ENCODE data around the gene HELB. TPM values are rescaled to one million over a fixed set of nuclear protein-coding genes. Genes with fewer than 3 reads are reported as not detected.

Gene HELB
- total RNA-seq, 1 experiment from 2014 or later = 10.7 TPM

DNA sequence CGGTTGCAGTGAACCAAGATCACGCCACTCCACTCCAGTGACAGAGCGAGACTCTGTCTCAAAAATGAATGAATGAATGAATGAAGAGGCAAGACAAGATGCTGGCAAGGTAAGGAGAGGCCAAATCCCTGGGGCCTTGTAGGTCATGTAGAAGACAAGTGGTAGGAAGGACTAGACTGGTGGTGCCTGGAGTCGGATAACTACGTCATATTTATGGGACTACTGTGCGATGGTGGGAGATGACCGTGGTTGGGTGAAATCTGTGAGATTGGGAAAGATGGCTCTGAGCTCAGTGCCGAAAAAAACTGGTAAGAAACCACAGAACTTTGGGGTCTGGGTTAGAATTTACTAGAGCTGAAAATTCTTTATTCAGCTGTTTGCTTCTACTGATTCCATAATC lies 50.6 kb downstream of the HELB start:
- H3K9me3 ChIP-seq (ENCODE audit: control insufficient read depth, low read depth, low read length) = no peaks in the 10 kb centered on the region
- H3K4me1 Mint-ChIP-seq = peaks cover 16 to 17% of the 10 kb centered on the region in 2 experiments
- H4K91ac ChIP-seq (ENCODE audit: insufficient read length, low read depth, low read length) = no peak overlapping the region
- no peak overlapping the region for H2BK12ac ChIP-seq (ENCODE audit: insufficient read length, low read depth, low read length)
- H2AK5ac ChIP-seq (ENCODE audit: insufficient read length, low read length) = no peak overlapping the region
- no peak overlapping the region for H2BK20ac ChIP-seq (ENCODE audit: low read depth, low read length, poor library complexity, severe bottlenecking)
- no peaks in the 10 kb centered on the region for H3K9me3 Mint-ChIP-seq
- H3K23me2 ChIP-seq (ENCODE audit: insufficient read length, low read depth, low read length, poor library complexity, severe bottlenecking) = no peaks in the 10 kb centered on the region
- no peaks in the 10 kb centered on the region for H3K79me1 ChIP-seq (ENCODE audit: insufficient read depth, low read depth, low read length, poor library complexity, severe bottlenecking)
- no peaks in the 10 kb centered on the region for H3K27me3 ChIP-seq (ENCODE audit: insufficient read depth, low read length)
- no peak for DNase-seq
- H3T11ph ChIP-seq (ENCODE audit: low read length) = no peak overlapping the region
- H3K27ac Mint-ChIP-seq = no peak overlapping the region
- TF ChIP-seq, protein P1, sequence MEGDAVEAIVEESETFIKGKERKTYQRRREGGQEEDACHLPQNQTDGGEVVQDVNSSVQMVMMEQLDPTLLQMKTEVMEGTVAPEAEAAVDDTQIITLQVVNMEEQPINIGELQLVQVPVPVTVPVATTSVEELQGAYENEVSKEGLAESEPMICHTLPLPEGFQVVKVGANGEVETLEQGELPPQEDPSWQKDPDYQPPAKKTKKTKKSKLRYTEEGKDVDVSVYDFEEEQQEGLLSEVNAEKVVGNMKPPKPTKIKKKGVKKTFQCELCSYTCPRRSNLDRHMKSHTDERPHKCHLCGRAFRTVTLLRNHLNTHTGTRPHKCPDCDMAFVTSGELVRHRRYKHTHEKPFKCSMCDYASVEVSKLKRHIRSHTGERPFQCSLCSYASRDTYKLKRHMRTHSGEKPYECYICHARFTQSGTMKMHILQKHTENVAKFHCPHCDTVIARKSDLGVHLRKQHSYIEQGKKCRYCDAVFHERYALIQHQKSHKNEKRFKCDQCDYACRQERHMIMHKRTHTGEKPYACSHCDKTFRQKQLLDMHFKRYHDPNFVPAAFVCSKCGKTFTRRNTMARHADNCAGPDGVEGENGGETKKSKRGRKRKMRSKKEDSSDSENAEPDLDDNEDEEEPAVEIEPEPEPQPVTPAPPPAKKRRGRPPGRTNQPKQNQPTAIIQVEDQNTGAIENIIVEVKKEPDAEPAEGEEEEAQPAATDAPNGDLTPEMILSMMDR (conservative IDR thresholded peaks at IDR 0.05) = no peak
- H3K79me2 ChIP-seq (ENCODE audit: insufficient read depth, low read length) = no peaks in the 10 kb centered on the region
- no peak overlapping the region for H2AFZ ChIP-seq (ENCODE audit: low read length)
- WGBS (ENCODE audit: extremely low coverage, insufficient read length, low lambda C conversion rate) = no CpG with 5 or more reads among the region's 8 CpGs
- H4K20me1 ChIP-seq (ENCODE audit: control insufficient read depth, insufficient read depth, insufficient read length) = no peaks in the 10 kb centered on the region
- H2BK120ac ChIP-seq (ENCODE audit: low read depth, low read length, poor library complexity, severe bottlenecking) = no peak overlapping the region
- H3K56ac ChIP-seq (ENCODE audit: insufficient read length, low read depth, low read length) = no peak overlapping the region
- H2BK15ac ChIP-seq (ENCODE audit: low read depth, low read length) = no peak overlapping the region
- H3K4me2 ChIP-seq (ENCODE audit: insufficient read depth, insufficient read length, low read length) = no peak overlapping the region
- H3K4me1 ChIP-seq (ENCODE audit: insufficient read depth, low read length) = peaks cover 4% of the 10 kb centered on the region; the same call in 1 of the 2 replicates
- no peak overlapping the region for H3K4ac ChIP-seq (ENCODE audit: low read depth, low read length)
- no peak overlapping the region for H3K14ac ChIP-seq (ENCODE audit: insufficient read depth, low read length)
- no peak overlapping the region for H4K5ac ChIP-seq (ENCODE audit: insufficient read length, low read depth, low read length)
- no peak overlapping the region for H2BK5ac ChIP-seq (ENCODE audit: insufficient read length, low read length)
- no peaks in the 10 kb centered on the region for H3K27me3 Mint-ChIP-seq (ENCODE audit: low read depth)
- H3K9ac ChIP-seq (ENCODE audit: extremely low read depth, insufficient read length, low read length) = no peak overlapping the region
- no peak overlapping the region for H3K23ac ChIP-seq (ENCODE audit: insufficient read length, low read depth, low read length)
- H3K36me3 Mint-ChIP-seq (ENCODE audit: insufficient read depth in 1 of 3, low read depth in 3 of 3) = peaks cover 0 to 4% (median 4%) of the 10 kb centered on the region in 3 experiments; a peak in 5 of 7 replicates
- H3K27ac ChIP-seq (ENCODE audit: insufficient read length, low read depth, low read length) = no peak overlapping the region
- H3K4me3 Mint-ChIP-seq = no peak overlapping the region
- no peak overlapping the region for H3K18ac ChIP-seq (ENCODE audit: insufficient read length, low read depth, low read length)
- H4K8ac ChIP-seq (replicated peaks; ENCODE audit: insufficient read length, low read depth, low read length) = no peak overlapping the region

All from H9 (cell line).